HG03558 (cell line): Measurements from ENCODE around the gene P2RY6.
A peak's percentile ranks its signal among the peaks of the same experiment; 100 is the strongest.
"Not testable (repeated sequence)": the region's sequence is repeated elsewhere in the genome, so short reads cannot be mapped to it uniquely, and the experiment has no call there.

Experiments used
- ATAC-seq: cut with Tn5 transposase; IDR thresholded peaks from one replicate; pipeline ENCODE4 v1.9.1; 2021; ENCODE audit warnings: moderate number of reproducible peaks; ENCODE audit not compliant: unreplicated experiment; ENCODE audit errors: extremely low read depth

Gene P2RY6

GRCh38 chr11:73274191-73274590, 2.1 kb downstream of the P2RY6 start:
- ATAC-seq, result not testable (repeated sequence)

- ATAC-seq, result no peak
Measured at GRCh38 chr11:73274722-73275380, 2.7 kb downstream of the P2RY6 start.

- no peak for ATAC-seq
Measured at GRCh38 chr11:73275381-73275750, 3.2 kb downstream of the P2RY6 start.

- no peak for ATAC-seq
Measured at GRCh38 chr11:73277467-73277866, 5.3 kb downstream of the P2RY6 start.

GRCh38 chr11:73280626-73281025, 8.5 kb downstream of the P2RY6 start:
- no peak for ATAC-seq

- no peak for ATAC-seq
Measured at GRCh38 chr11:73281201-73281741, 9.1 kb downstream of the P2RY6 start.

GRCh38 chr11:73281796-73282660, 9.9 kb downstream of the P2RY6 start:
- no peak for ATAC-seq

GRCh38 chr11:73283276-73284000, 11.3 kb downstream of the P2RY6 start:
- no peak for ATAC-seq

- no peak for ATAC-seq
Measured at GRCh38 chr11:73284106-73284505, 12.0 kb downstream of the P2RY6 start.

- no peak for ATAC-seq
Measured at GRCh38 chr11:73285721-73286120, 13.6 kb downstream of the P2RY6 start.

- ATAC-seq, result no peak
Measured at GRCh38 chr11:73286240-73286810, 14.2 kb downstream of the P2RY6 start.

GRCh38 chr11:73287400-73288101, 15.4 kb downstream of the P2RY6 start:
- ATAC-seq, result no peak

- ATAC-seq, result no peak
Measured at GRCh38 chr11:73288192-73288872, 16.2 kb downstream of the P2RY6 start.

GRCh38 chr11:73288873-73289707, 17.0 kb downstream of the P2RY6 start:
- ATAC-seq, result peak; percentile 44

- no peak for ATAC-seq
Measured at GRCh38 chr11:73290536-73290935, 18.4 kb downstream of the P2RY6 start.

GRCh38 chr11:73291196-73291595, 19.1 kb downstream of the P2RY6 start:
- no peak for ATAC-seq

GRCh38 chr11:73291781-73292524, 19.8 kb downstream of the P2RY6 start:
- no peak for ATAC-seq

- no peak for ATAC-seq
Measured at GRCh38 chr11:73292525-73292894, 20.4 kb downstream of the P2RY6 start.
